Ishikawa (cell line): ENCODE measurements around the gene TNRC6A.
A peak's percentile ranks its signal among the peaks of the same experiment; 100 is the strongest.

Source experiments
- CEBPB ChIP-seq: IDR thresholded peaks from 2 replicates; pipeline ENCODE4 v1.6.1; 2012
- CREB1 ChIP-seq: IDR thresholded peaks from 2 replicates; pipeline ENCODE4 v1.6.1; 2012; ENCODE audit warnings: low read depth
- EGR1 ChIP-seq: IDR thresholded peaks from 2 replicates; pipeline ENCODE4 v1.6.1; 2012
- EP300 ChIP-seq: IDR thresholded peaks from 2 replicates; pipeline ENCODE4 v1.6.1; 2012; ENCODE audit warnings: borderline replicate concordance
- FOXM1 ChIP-seq: IDR thresholded peaks from 2 replicates; pipeline ENCODE4 v1.6.1; 2012; ENCODE audit warnings: low read depth, borderline replicate concordance
- MAX ChIP-seq: IDR thresholded peaks from 2 replicates; pipeline ENCODE4 v1.6.1; 2012
- NFIC ChIP-seq: IDR thresholded peaks from 2 replicates; pipeline ENCODE4 v1.6.1; 2012
- RAD21 ChIP-seq: IDR thresholded peaks from 2 replicates; pipeline ENCODE4 v1.6.1; 2012; ENCODE audit warnings: low read depth
- REST ChIP-seq: IDR thresholded peaks from 2 replicates; pipeline ENCODE4 v1.6.1; 2012; ENCODE audit warnings: low read depth, mild to moderate bottlenecking
- TAF1 ChIP-seq: IDR thresholded peaks from 2 replicates; pipeline ENCODE4 v1.6.1; 2012; ENCODE audit warnings: low read depth, mild to moderate bottlenecking
- TCF12 ChIP-seq: IDR thresholded peaks from 2 replicates; pipeline ENCODE4 v1.6.1; 2012; ENCODE audit warnings: low read depth
- TEAD4 ChIP-seq: IDR thresholded peaks from 2 replicates; pipeline ENCODE4 v1.6.1; 2012
- USF1 ChIP-seq: IDR thresholded peaks from 2 replicates; pipeline ENCODE4 v1.6.1; 2012
- YY1 ChIP-seq: IDR thresholded peaks from 2 replicates; pipeline ENCODE4 v1.6.1; 2012; ENCODE audit warnings: low read depth
- ZBTB7A ChIP-seq: IDR thresholded peaks from 2 replicates; pipeline ENCODE4 v1.6.1; 2012; ENCODE audit warnings: low read depth

The TNRC6A gene

GRCh38 chr16:24834459-24835335 is 105.2 kb downstream of the TNRC6A start:
- TF ChIP-seq REST: no peak
- peak; percentile 55 for TF ChIP-seq RAD21

- no peak for TF ChIP-seq USF1
- no peak for TF ChIP-seq EGR1
- TF ChIP-seq MAX: no peak
- TF ChIP-seq YY1: no peak
- TF ChIP-seq ZBTB7A: no peak
- TF ChIP-seq TEAD4: no peak
- no peak for TF ChIP-seq CREB1
- TF ChIP-seq NFIC: no peak
- no peak for TF ChIP-seq REST
- TF ChIP-seq EP300: no peak
- no peak for TF ChIP-seq RAD21
- no peak for TF ChIP-seq TAF1
- no peak for TF ChIP-seq TCF12
- no peak for TF ChIP-seq FOXM1
- no peak for TF ChIP-seq CEBPB
Observed at GRCh38 chr16:24836836-24837235, 107.4 kb downstream of the TNRC6A start.

GRCh38 chr16:24837969-24838368 is 108.5 kb downstream of the TNRC6A start:
- TF ChIP-seq FOXM1 (no peak), TAF1 (no peak), CEBPB (no peak)

- no peak for TF ChIP-seq CREB1
- TF ChIP-seq TCF12: no peak
- no peak for TF ChIP-seq RAD21
- no peak for TF ChIP-seq USF1
- TF ChIP-seq ZBTB7A: no peak
- no peak for TF ChIP-seq YY1
- TF ChIP-seq FOXM1: no peak
Observed at GRCh38 chr16:24838554-24839266, 109.3 kb downstream of the TNRC6A start.

- no peak for TF ChIP-seq ZBTB7A
Observed at GRCh38 chr16:24839347-24839972, 110.0 kb downstream of the TNRC6A start.

GRCh38 chr16:24841291-24841690 is 111.8 kb downstream of the TNRC6A start:
- TF ChIP-seq REST (no peak), ZBTB7A (no peak), CREB1 (no peak), RAD21 (no peak), MAX (no peak), TEAD4 (no peak), YY1 (no peak), TCF12 (no peak), TAF1 (no peak), NFIC (no peak), EGR1 (no peak), EP300 (no peak), FOXM1 (no peak), CEBPB (no peak), USF1 (no peak)
